ENCODE measurements around the gene COMTD1.
"Not testable (repeated sequence)": the region's sequence is repeated elsewhere in the genome, so short reads cannot be mapped to it uniquely, and the experiment has no call there.

The COMTD1 gene

DNA sequence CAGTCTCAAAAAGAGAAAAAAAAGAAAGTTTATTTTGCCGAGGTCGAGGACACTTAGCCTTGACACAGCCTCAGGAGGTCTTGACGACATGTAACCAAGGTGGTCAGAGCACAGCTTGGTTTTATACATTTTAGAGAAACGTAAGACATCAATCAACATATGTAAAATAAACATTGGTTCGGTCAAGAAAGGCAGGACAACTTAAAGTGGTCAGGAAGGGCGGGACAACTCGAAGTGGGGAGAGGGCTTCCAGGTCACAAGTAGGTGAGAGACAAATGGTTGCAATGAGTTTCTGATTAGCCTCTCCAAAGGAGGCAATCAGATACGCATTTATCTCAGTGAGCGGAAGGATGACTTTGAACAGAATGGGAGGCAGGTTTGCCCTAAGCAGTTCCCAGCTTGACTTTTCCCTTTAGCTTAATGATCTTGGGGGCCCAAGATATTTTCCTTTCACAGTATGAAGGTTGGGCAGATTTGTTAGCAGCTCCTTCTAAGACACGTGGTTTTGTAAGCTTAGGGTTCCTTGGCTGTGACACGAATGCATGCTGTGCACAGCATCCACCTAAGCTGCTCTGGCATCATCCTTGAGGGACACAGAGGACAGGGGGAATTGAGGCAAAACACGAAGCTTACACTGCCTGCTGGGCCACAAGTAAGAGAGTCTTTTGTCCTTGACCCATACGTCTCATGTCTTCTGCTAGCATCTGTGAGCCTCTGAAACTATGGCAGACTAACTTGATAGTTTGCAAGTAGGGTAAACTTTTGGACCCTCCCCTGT, 28.5 kb downstream of the COMTD1 start:
- Histone ChIP-seq H3K9me3 (ENCODE audit: control insufficient read depth, low read length) (no peaks in the 10 kb centered on the region), H3K4me3 (ENCODE audit: insufficient read depth, low read depth, low read length) (no peak overlapping the region), H3K27me3 (ENCODE audit: control insufficient read depth, insufficient read depth, low read length, poor library complexity, severe bottlenecking) (no peaks in the 10 kb centered on the region), H3K36me3 (ENCODE audit: control insufficient read depth, insufficient read depth, low read length) (no peaks in the 10 kb centered on the region), H3K4me1 (ENCODE audit: control insufficient read depth, insufficient read depth, low read length) (peaks cover 12% of the 10 kb centered on the region), H3K27ac (ENCODE audit: insufficient read depth, low read depth, low read length, poor library complexity, severe bottlenecking) (no peak overlapping the region)
- 65 to 67% methylated on average over 13 of the region's 13 CpGs for WGBS, 2 experiments

DNA sequence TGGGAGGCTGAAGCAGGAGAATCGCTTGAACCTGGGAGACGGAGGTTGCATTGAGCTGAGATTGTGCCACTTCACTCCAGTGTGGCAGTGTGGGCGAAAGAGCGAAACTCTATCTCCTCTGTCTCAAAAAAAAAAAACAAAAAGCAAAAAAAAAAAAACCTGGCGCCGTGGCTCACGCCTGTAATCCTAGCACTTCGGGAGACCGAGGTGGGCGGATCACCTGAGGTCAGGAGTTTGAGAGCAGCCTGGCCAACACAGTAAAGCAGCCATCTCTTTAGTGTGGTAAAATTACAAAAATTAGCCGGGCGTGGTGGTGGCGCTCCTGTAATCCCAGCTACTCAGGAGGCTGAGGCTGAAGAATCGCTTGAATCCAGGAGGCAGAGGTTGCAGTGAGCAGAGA, 29.1 kb downstream of the COMTD1 start:
- not testable (repeated sequence) for H3K4me3 ChIP-seq (ENCODE audit: insufficient read depth, low read depth, low read length); H3K36me3 ChIP-seq (ENCODE audit: control insufficient read depth, insufficient read depth, low read length); H3K27me3 ChIP-seq (ENCODE audit: control insufficient read depth, insufficient read depth, low read length, poor library complexity, severe bottlenecking); H3K4me1 ChIP-seq (ENCODE audit: control insufficient read depth, insufficient read depth, low read length); H3K27ac ChIP-seq (ENCODE audit: insufficient read depth, low read depth, low read length, poor library complexity, severe bottlenecking); H3K9me3 ChIP-seq (ENCODE audit: control insufficient read depth, low read length)
- 88 to 94% methylated on average over 14 of the region's 14 CpGs for WGBS, 2 experiments

DNA sequence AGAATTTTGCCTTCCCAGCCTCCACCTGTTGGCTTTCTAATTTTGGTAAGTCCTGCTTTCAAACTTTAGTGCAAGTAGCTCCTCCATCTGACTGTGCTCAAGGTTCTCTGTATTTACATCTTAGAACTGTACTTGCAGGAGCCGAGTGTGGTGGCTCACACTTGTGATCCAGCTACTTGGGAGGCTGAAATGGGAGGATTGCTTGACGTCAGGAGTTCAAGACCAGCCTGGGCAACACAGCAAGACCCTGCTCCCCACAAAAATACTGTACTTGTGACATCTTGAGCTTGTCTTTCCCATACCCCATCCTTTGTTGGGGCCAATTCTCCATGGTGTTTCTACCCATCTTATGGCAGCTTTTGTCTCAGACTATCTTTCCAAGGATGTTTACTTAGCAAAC, 29.8 kb downstream of the COMTD1 start:
- 86 to 87% methylated on average over 2 of the region's 2 CpGs for WGBS, 2 experiments
- peaks cover 7% of the 10 kb centered on the region for H3K4me1 ChIP-seq (ENCODE audit: control insufficient read depth, insufficient read depth, low read length)
- no peak overlapping the region for H3K27ac ChIP-seq (ENCODE audit: insufficient read depth, low read depth, low read length, poor library complexity, severe bottlenecking)

GRCh38 chr10:75203724-75204123, 32.0 kb downstream of the COMTD1 start:
- 85 to 87% methylated on average over 5 of the region's 5 CpGs for WGBS, 2 experiments

More for the DNA sequence above, 29.8 kb downstream of the COMTD1 start:
- Histone ChIP-seq H3K9me3 (ENCODE audit: control insufficient read depth, low read length) (no peaks in the 10 kb centered on the region), H3K4me3 (ENCODE audit: insufficient read depth, low read depth, low read length) (no peak overlapping the region), H3K36me3 (ENCODE audit: control insufficient read depth, insufficient read depth, low read length) (no peaks in the 10 kb centered on the region), H3K27me3 (ENCODE audit: control insufficient read depth, insufficient read depth, low read length, poor library complexity, severe bottlenecking) (no peaks in the 10 kb centered on the region)

GRCh38 chr10:75203046-75203620, 32.6 kb downstream of the COMTD1 start:
- WGBS, 2 experiments, result 94% methylated on average over 11 of the region's 11 CpGs
- not testable (repeated sequence) for H3K36me3 ChIP-seq (ENCODE audit: control insufficient read depth, insufficient read depth, low read length); H3K4me1 ChIP-seq (ENCODE audit: control insufficient read depth, insufficient read depth, low read length); H3K27ac ChIP-seq (ENCODE audit: insufficient read depth, low read depth, low read length, poor library complexity, severe bottlenecking); H3K27me3 ChIP-seq (ENCODE audit: control insufficient read depth, insufficient read depth, low read length, poor library complexity, severe bottlenecking); H3K9me3 ChIP-seq (ENCODE audit: control insufficient read depth, low read length); H3K4me3 ChIP-seq (ENCODE audit: insufficient read depth, low read depth, low read length)

More at GRCh38 chr10:75203724-75204123, 32.0 kb downstream of the COMTD1 start:
- H3K27ac ChIP-seq (ENCODE audit: insufficient read depth, low read depth, low read length, poor library complexity, severe bottlenecking), result no peak overlapping the region
- peaks cover 7% of the 10 kb centered on the region for H3K4me1 ChIP-seq (ENCODE audit: control insufficient read depth, insufficient read depth, low read length)
- no peaks in the 10 kb centered on the region for H3K36me3 ChIP-seq (ENCODE audit: control insufficient read depth, insufficient read depth, low read length)
- no peaks in the 10 kb centered on the region for H3K27me3 ChIP-seq (ENCODE audit: control insufficient read depth, insufficient read depth, low read length, poor library complexity, severe bottlenecking)
- no peak overlapping the region for H3K4me3 ChIP-seq (ENCODE audit: insufficient read depth, low read depth, low read length)
- H3K9me3 ChIP-seq (ENCODE audit: control insufficient read depth, low read length), result no peaks in the 10 kb centered on the region

DNA sequence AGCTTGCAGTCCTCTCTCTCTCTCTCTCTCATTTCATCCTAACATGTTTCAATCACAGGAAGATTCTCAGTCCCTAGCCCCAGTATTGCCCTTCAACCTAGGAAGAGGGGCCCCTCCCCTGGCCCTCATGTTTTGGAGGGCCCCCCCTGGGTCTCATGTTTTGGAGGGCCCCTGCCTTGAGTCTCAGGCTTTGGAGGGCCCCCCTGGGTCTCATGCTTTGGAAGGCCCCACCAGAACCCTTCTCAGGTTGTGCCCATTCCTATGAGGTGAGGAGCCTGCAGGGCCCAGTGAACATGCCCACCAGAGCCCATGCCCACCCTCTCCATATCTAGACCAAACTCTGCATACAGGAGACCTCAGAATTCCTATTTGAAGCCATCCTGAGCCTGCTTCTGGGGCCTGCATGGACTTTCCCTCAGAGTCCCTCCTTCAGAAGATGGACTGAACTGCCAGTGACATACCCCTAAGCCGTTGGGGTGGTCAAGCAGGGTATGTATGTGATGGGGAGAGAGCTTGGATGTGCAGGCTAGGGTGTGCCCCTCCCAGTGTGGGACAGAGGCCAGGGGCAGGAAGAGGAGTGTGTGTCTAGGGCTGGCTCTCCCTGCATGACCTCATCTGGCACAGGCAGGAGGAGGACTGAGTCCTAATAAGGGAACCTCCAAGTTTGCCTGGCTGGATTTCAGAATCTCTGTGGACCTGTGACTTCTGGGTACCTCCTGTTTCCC, 33.3 kb downstream of the COMTD1 start:
- Histone ChIP-seq H3K36me3 (ENCODE audit: control insufficient read depth, insufficient read depth, low read length) (no peaks in the 10 kb centered on the region), H3K9me3 (ENCODE audit: control insufficient read depth, low read length) (no peaks in the 10 kb centered on the region), H3K4me3 (ENCODE audit: insufficient read depth, low read depth, low read length) (no peak overlapping the region), H3K27me3 (ENCODE audit: control insufficient read depth, insufficient read depth, low read length, poor library complexity, severe bottlenecking) (no peaks in the 10 kb centered on the region), H3K4me1 (ENCODE audit: control insufficient read depth, insufficient read depth, low read length) (no peaks in the 10 kb centered on the region), H3K27ac (ENCODE audit: insufficient read depth, low read depth, low read length, poor library complexity, severe bottlenecking) (no peak overlapping the region)
- WGBS, 2 experiments, result 89 to 93% methylated on average over 1 of the region's 1 CpG

GRCh38 chr10:75201793-75202307, 33.9 kb downstream of the COMTD1 start:
- WGBS, 2 experiments, result 88 to 92% methylated on average over 8 to 9 of the region's 9 CpGs
- no peaks in the 10 kb centered on the region for H3K36me3 ChIP-seq (ENCODE audit: control insufficient read depth, insufficient read depth, low read length)
- no peak overlapping the region for H3K4me3 ChIP-seq (ENCODE audit: insufficient read depth, low read depth, low read length)
- no peaks in the 10 kb centered on the region for H3K9me3 ChIP-seq (ENCODE audit: control insufficient read depth, low read length)
- H3K27ac ChIP-seq (ENCODE audit: insufficient read depth, low read depth, low read length, poor library complexity, severe bottlenecking), result no peak overlapping the region
- H3K4me1 ChIP-seq (ENCODE audit: control insufficient read depth, insufficient read depth, low read length), result no peaks in the 10 kb centered on the region
- H3K27me3 ChIP-seq (ENCODE audit: control insufficient read depth, insufficient read depth, low read length, poor library complexity, severe bottlenecking), result no peaks in the 10 kb centered on the region

- not testable (repeated sequence) for H3K4me1 ChIP-seq (ENCODE audit: control insufficient read depth, insufficient read depth, low read length); H3K27ac ChIP-seq (ENCODE audit: insufficient read depth, low read depth, low read length, poor library complexity, severe bottlenecking); H3K4me3 ChIP-seq (ENCODE audit: insufficient read depth, low read depth, low read length); H3K36me3 ChIP-seq (ENCODE audit: control insufficient read depth, insufficient read depth, low read length); H3K27me3 ChIP-seq (ENCODE audit: control insufficient read depth, insufficient read depth, low read length, poor library complexity, severe bottlenecking); H3K9me3 ChIP-seq (ENCODE audit: control insufficient read depth, low read length)
- WGBS, 2 experiments, result 87 to 97% methylated on average over 6 of the region's 6 CpGs
Measured at GRCh38 chr10:75199949-75200348, 35.8 kb downstream of the COMTD1 start.

- Histone ChIP-seq H3K27ac (ENCODE audit: insufficient read depth, low read depth, low read length, poor library complexity, severe bottlenecking) (no peak overlapping the region), H3K9me3 (ENCODE audit: control insufficient read depth, low read length) (no peaks in the 10 kb centered on the region), H3K4me3 (ENCODE audit: insufficient read depth, low read depth, low read length) (no peak overlapping the region), H3K4me1 (ENCODE audit: control insufficient read depth, insufficient read depth, low read length) (no peaks in the 10 kb centered on the region), H3K27me3 (ENCODE audit: control insufficient read depth, insufficient read depth, low read length, poor library complexity, severe bottlenecking) (no peaks in the 10 kb centered on the region), H3K36me3 (ENCODE audit: control insufficient read depth, insufficient read depth, low read length) (no peaks in the 10 kb centered on the region)
- 92 to 98% methylated on average over 2 of the region's 2 CpGs for WGBS, 2 experiments
Measured at GRCh38 chr10:75197906-75198305, 37.9 kb downstream of the COMTD1 start.

DNA sequence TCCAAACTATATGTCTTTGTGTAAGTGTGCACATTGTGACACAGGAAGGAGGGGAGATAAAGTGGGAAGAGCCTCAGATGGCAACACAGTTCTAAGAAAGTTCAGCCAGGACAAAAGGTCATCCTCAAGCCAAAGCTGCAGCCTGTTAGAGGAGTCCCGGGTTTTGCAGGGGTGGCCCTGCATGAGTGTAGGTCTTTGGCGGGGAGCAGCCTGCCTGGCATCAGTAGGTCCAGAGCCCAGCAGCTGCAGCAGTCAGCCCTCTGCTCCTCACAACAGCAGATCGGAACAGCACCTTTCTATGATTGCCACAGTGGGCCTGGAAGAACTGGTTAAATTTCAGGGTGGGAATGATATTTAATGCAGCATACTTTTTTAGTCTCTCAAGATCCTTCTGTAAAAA, 38.7 kb downstream of the COMTD1 start:
- no peaks in the 10 kb centered on the region for H3K27me3 ChIP-seq (ENCODE audit: control insufficient read depth, insufficient read depth, low read length, poor library complexity, severe bottlenecking)
- no peak overlapping the region for H3K4me3 ChIP-seq (ENCODE audit: insufficient read depth, low read depth, low read length)
- WGBS, 2 experiments, result 90 to 95% methylated on average over 3 of the region's 3 CpGs
- H3K4me1 ChIP-seq (ENCODE audit: control insufficient read depth, insufficient read depth, low read length), result no peaks in the 10 kb centered on the region
- H3K9me3 ChIP-seq (ENCODE audit: control insufficient read depth, low read length), result no peaks in the 10 kb centered on the region
- no peaks in the 10 kb centered on the region for H3K36me3 ChIP-seq (ENCODE audit: control insufficient read depth, insufficient read depth, low read length)
- no peak overlapping the region for H3K27ac ChIP-seq (ENCODE audit: insufficient read depth, low read depth, low read length, poor library complexity, severe bottlenecking)
